ENCODE results near the gene CNBP. TPM values are rescaled to one million over a fixed set of nuclear protein-coding genes. Genes with fewer than 3 reads are reported as not detected.
A peak's percentile ranks its signal among the peaks of the same experiment; 100 is the strongest.

The CNBP gene
- total and polyA plus RNA-seq, 2 of the 13 experiments (the other 11 are each of a cell fraction or from before 2014, with no cell fraction given) = 282 to 354 TPM

GRCh38 chr3:129119365-129120100 is 64.2 kb downstream of the CNBP start (continued):
- TF ChIP-seq DZIP1 (CRISPR knock-in tag; IDR thresholded peaks at IDR 0.05) = 0 out of 2 replicates have a peak, but pooled peaks have one; percentile 59
- TF ChIP-seq KMT2A (CRISPR knock-in tag; IDR thresholded peaks at IDR 0.05) = peak; percentile 77
- TF ChIP-seq YEATS4 (CRISPR knock-in tag; IDR thresholded peaks at IDR 0.05; ENCODE audit: borderline replicate concordance) = peak; percentile 69; the same call in 1 of the 2 replicates
- 0 out of 2 replicates have a peak, but pooled peaks have one; percentile 36 for TF ChIP-seq SALL2 (CRISPR knock-in tag; IDR thresholded peaks at IDR 0.05)
- TF ChIP-seq ZNF317 (CRISPR knock-in tag; IDR thresholded peaks at IDR 0.05) = peak; percentile 68; the same call in 1 of the 2 replicates
- TF ChIP-seq ATF5 (CRISPR knock-in tag; IDR thresholded peaks at IDR 0.05; ENCODE audit: low read depth) = no peak
- peak; percentile 95 for TF ChIP-seq ELF3 (CRISPR knock-in tag; IDR thresholded peaks at IDR 0.05)
- 0 out of 2 replicates have a peak, but pooled peaks have one; percentile 24 for TF ChIP-seq ZNF274 (CRISPR knock-in tag; IDR thresholded peaks at IDR 0.05)
- peak; percentile 54 for TF ChIP-seq POGZ (CRISPR knock-in tag; IDR thresholded peaks at IDR 0.05)
- TF ChIP-seq IKZF1 (IDR thresholded peaks at IDR 0.05) = no peak
- TF ChIP-seq HDAC1 (CRISPR knock-in tag; IDR thresholded peaks at IDR 0.05) = peak; percentile 94
- no peak; the same call in 1 of the 2 replicates for TF ChIP-seq ZNF616 (CRISPR knock-in tag; IDR thresholded peaks at IDR 0.05; ENCODE audit: low read depth)
- no peak for TF ChIP-seq ZNF704 (CRISPR knock-in tag; IDR thresholded peaks at IDR 0.05; ENCODE audit: borderline replicate concordance)
- peak; percentile 61; the same call in 1 of the 2 replicates for TF ChIP-seq ZC3H13 (CRISPR knock-in tag; IDR thresholded peaks at IDR 0.05)
- TF ChIP-seq ZNF280D (CRISPR knock-in tag; IDR thresholded peaks at IDR 0.05) = 0 out of 2 replicates have a peak, but pooled peaks have one; percentile 29
- TF ChIP-seq ZNF720 (CRISPR knock-in tag; IDR thresholded peaks at IDR 0.05) = no peak
- peak; percentile 32 for TF ChIP-seq CCAR2 (optimal IDR thresholded peaks at IDR 0.05; ENCODE audit: low read depth, low read length)
- peak; percentile 70 for TF ChIP-seq SMAD3 (CRISPR knock-in tag; IDR thresholded peaks at IDR 0.05)
- peak; percentile 78; the same call in 1 of the 2 replicates for TF ChIP-seq MYC (CRISPR knock-in tag; IDR thresholded peaks at IDR 0.05; ENCODE audit: borderline replicate concordance)
- TF ChIP-seq ZSCAN22 (CRISPR knock-in tag; IDR thresholded peaks at IDR 0.05) = no peak

All from HepG2 (cell line).